GM18505 (cell line): ENCODE measurements around the gene DPP9.

Experiments
- ATAC-seq: cut with Tn5 transposase; IDR thresholded peaks from one replicate; pipeline ENCODE4 v1.9.1; 2021; ENCODE audit not compliant: unreplicated experiment
- POLR2A ChIP-seq: IDR thresholded peaks from 4 replicates; pipeline ENCODE4 v1.6.1; 2011; ENCODE audit warnings: borderline replicate concordance; ENCODE audit not compliant: insufficient read depth, insufficient read length; ENCODE audit errors: extremely low read depth

Gene DPP9

GRCh38 chr19:4710281-4710600, 13.4 kb downstream of the DPP9 start:
- ATAC-seq, result no peak

GRCh38 chr19:4709440-4710280, 14.0 kb downstream of the DPP9 start:
- ATAC-seq, result no peak

More at GRCh38 chr19:4710281-4710600, 13.4 kb downstream of the DPP9 start:
- TF ChIP-seq POLR2A, result no peak

GRCh38 chr19:4707956-4708650, 15.5 kb downstream of the DPP9 start:
- TF ChIP-seq POLR2A, result no peak
- no peak for ATAC-seq

More at GRCh38 chr19:4709440-4710280, 14.0 kb downstream of the DPP9 start:
- TF ChIP-seq POLR2A, result no peak

- ATAC-seq, result no peak
- no peak for TF ChIP-seq POLR2A
Observed at GRCh38 chr19:4707322-4707721, 16.3 kb downstream of the DPP9 start.

GRCh38 chr19:4705413-4706131, 18.1 kb downstream of the DPP9 start:
- no peak for ATAC-seq
- no peak for TF ChIP-seq POLR2A

GRCh38 chr19:4704317-4704673, 19.3 kb downstream of the DPP9 start:
- no peak for TF ChIP-seq POLR2A
- ATAC-seq, result no peak

GRCh38 chr19:4703671-4704316, 19.8 kb downstream of the DPP9 start:
- no peak for TF ChIP-seq POLR2A
- no peak for ATAC-seq

GRCh38 chr19:4702764-4703163, 20.9 kb downstream of the DPP9 start:
- no peak for TF ChIP-seq POLR2A
- ATAC-seq, result no peak

GRCh38 chr19:4701557-4701956, 22.1 kb downstream of the DPP9 start:
- TF ChIP-seq POLR2A, result no peak
- ATAC-seq, result no peak

- ATAC-seq, result no peak
Observed at GRCh38 chr19:4700693-4700970, 23.0 kb downstream of the DPP9 start.

GRCh38 chr19:4699826-4700692, 23.6 kb downstream of the DPP9 start:
- no peak for ATAC-seq

More at GRCh38 chr19:4700693-4700970, 23.0 kb downstream of the DPP9 start:
- TF ChIP-seq POLR2A, result no peak

GRCh38 chr19:4697304-4697703, 26.3 kb downstream of the DPP9 start:
- no peak for TF ChIP-seq POLR2A
- no peak for ATAC-seq

More at GRCh38 chr19:4699826-4700692, 23.6 kb downstream of the DPP9 start:
- TF ChIP-seq POLR2A, result no peak
